Fibroblast of peridontal ligament (primary cell): Measurements from ENCODE around the gene ENTREP3.
"Not testable (repeated sequence)": the region's sequence is repeated elsewhere in the genome, so short reads cannot be mapped to it uniquely, and the experiment has no call there.

Experiments
- DNase-seq: peaks from one replicate; pipeline ENCODE4 v3.0.0-alpha.2; 2010; ENCODE audit errors: extremely low read depth

ENTREP3 gene

GRCh38 chr1:155223047-155223446 is 32.2 kb downstream of the ENTREP3 start:
- DNase-seq: no peak

- not testable (repeated sequence) for DNase-seq
These were observed 34.9 kb downstream of the ENTREP3 start for GRCh38 chr1:155220211-155220965.

- DNase-seq: no peak
These were observed 35.7 kb downstream of the ENTREP3 start for GRCh38 chr1:155219592-155220031.

GRCh38 chr1:155218854-155219591 is 36.3 kb downstream of the ENTREP3 start:
- peak; percentile 72 for DNase-seq

- DNase-seq: not testable (repeated sequence)
These were observed 40.6 kb downstream of the ENTREP3 start for GRCh38 chr1:155214702-155215101.

- DNase-seq: not testable (repeated sequence)
These were observed 43.2 kb downstream of the ENTREP3 start for GRCh38 chr1:155212051-155212440.

GRCh38 chr1:155211381-155212050 is 43.8 kb downstream of the ENTREP3 start:
- peak; percentile 51 for DNase-seq

GRCh38 chr1:155210314-155211104 is 44.8 kb downstream of the ENTREP3 start:
- DNase-seq: no peak

- DNase-seq: no peak
These were observed 46.0 kb downstream of the ENTREP3 start for GRCh38 chr1:155209312-155209721.

GRCh38 chr1:155208541-155209311 is 46.6 kb downstream of the ENTREP3 start, which contains the start of gene MTX1:
TSS of gene MTX1 (plus strand) at chr1:155208695. CDS start at chr1:155208805, 110 bp downstream.
- peak; percentile 81 for DNase-seq

- peak; percentile 43 for DNase-seq
These were observed 47.3 kb downstream of the ENTREP3 start, which contains the start of gene THBS3 for GRCh38 chr1:155207806-155208540. TSS of gene THBS3 (minus strand) at chr1:155207897. CDS start at chr1:155207876, 21 bp downstream.

GRCh38 chr1:155206891-155207805 is 48.1 kb downstream of the ENTREP3 start:
- DNase-seq: peak; percentile 80

- DNase-seq: no peak
These were observed 49.2 kb downstream of the ENTREP3 start for GRCh38 chr1:155205969-155206593.

- no peak for DNase-seq
These were observed 50.2 kb downstream of the ENTREP3 start for GRCh38 chr1:155205035-155205434.

- DNase-seq: no peak
These were observed 52.4 kb downstream of the ENTREP3 start for GRCh38 chr1:155202731-155203515.

- DNase-seq: no peak
These were observed 53.1 kb downstream of the ENTREP3 start for GRCh38 chr1:155202198-155202597.

- no peak for DNase-seq
These were observed 54.4 kb downstream of the ENTREP3 start for GRCh38 chr1:155200920-155201319.

GRCh38 chr1:155199792-155200191 is 55.5 kb downstream of the ENTREP3 start:
- no peak for DNase-seq
